HG03103 (cell line): Measurements from ENCODE around the gene CLPTM1L.
"Not testable (repeated sequence)": the region's sequence is repeated elsewhere in the genome, so short reads cannot be mapped to it uniquely, and the experiment has no call there.

Source experiments
- ATAC-seq: cut with Tn5 transposase; IDR thresholded peaks from one replicate; pipeline ENCODE4 v1.9.1; 2021; ENCODE audit warnings: low read depth; ENCODE audit not compliant: unreplicated experiment

Gene CLPTM1L

GRCh38 chr5:1380910-1381309 is 36.0 kb upstream of the CLPTM1L start:
- no peak for ATAC-seq

GRCh38 chr5:1380011-1380817 is 35.3 kb upstream of the CLPTM1L start:
- ATAC-seq = peak; percentile 66

GRCh38 chr5:1378866-1379659 is 34.2 kb upstream of the CLPTM1L start:
- ATAC-seq = no peak

GRCh38 chr5:1378096-1378495 is 33.2 kb upstream of the CLPTM1L start:
- no peak for ATAC-seq

- ATAC-seq = no peak
Measured at GRCh38 chr5:1376981-1377380, 32.1 kb upstream of the CLPTM1L start.

GRCh38 chr5:1375871-1376810 is 31.2 kb upstream of the CLPTM1L start:
- ATAC-seq = no peak

- ATAC-seq = no peak
Measured at GRCh38 chr5:1374679-1375055, 29.8 kb upstream of the CLPTM1L start.

- ATAC-seq = no peak
Measured at GRCh38 chr5:1374030-1374678, 29.3 kb upstream of the CLPTM1L start.

- not testable (repeated sequence) for ATAC-seq
Measured at GRCh38 chr5:1371972-1372342, 27.1 kb upstream of the CLPTM1L start.

GRCh38 chr5:1371218-1371971 is 26.5 kb upstream of the CLPTM1L start:
- no peak for ATAC-seq

GRCh38 chr5:1370006-1370405 is 25.1 kb upstream of the CLPTM1L start:
- ATAC-seq = no peak

- ATAC-seq = no peak
Measured at GRCh38 chr5:1368756-1369155, 23.9 kb upstream of the CLPTM1L start.

GRCh38 chr5:1368236-1368635 is 23.3 kb upstream of the CLPTM1L start:
- no peak for ATAC-seq

GRCh38 chr5:1367149-1367548 is 22.2 kb upstream of the CLPTM1L start:
- no peak for ATAC-seq

GRCh38 chr5:1366514-1366913 is 21.6 kb upstream of the CLPTM1L start:
- no peak for ATAC-seq

GRCh38 chr5:1364211-1364610 is 19.3 kb upstream of the CLPTM1L start:
- ATAC-seq = no peak

GRCh38 chr5:1363581-1363980 is 18.7 kb upstream of the CLPTM1L start:
- no peak for ATAC-seq

GRCh38 chr5:1363160-1363559 is 18.3 kb upstream of the CLPTM1L start:
- no peak for ATAC-seq

GRCh38 chr5:1362242-1363015 is 17.5 kb upstream of the CLPTM1L start:
- no peak for ATAC-seq
